ENCODE results near the gene CAMK4. TPM values are rescaled to one million over a fixed set of nuclear protein-coding genes. Genes with fewer than 3 reads are reported as not detected.

The CAMK4 gene
- total RNA-seq (2022; extraction: Qiagen RNA extraction) = 0.01 to 0.20 TPM (median 0.16 TPM) in 3 of 5 replicates, not detected in the others

DNA sequence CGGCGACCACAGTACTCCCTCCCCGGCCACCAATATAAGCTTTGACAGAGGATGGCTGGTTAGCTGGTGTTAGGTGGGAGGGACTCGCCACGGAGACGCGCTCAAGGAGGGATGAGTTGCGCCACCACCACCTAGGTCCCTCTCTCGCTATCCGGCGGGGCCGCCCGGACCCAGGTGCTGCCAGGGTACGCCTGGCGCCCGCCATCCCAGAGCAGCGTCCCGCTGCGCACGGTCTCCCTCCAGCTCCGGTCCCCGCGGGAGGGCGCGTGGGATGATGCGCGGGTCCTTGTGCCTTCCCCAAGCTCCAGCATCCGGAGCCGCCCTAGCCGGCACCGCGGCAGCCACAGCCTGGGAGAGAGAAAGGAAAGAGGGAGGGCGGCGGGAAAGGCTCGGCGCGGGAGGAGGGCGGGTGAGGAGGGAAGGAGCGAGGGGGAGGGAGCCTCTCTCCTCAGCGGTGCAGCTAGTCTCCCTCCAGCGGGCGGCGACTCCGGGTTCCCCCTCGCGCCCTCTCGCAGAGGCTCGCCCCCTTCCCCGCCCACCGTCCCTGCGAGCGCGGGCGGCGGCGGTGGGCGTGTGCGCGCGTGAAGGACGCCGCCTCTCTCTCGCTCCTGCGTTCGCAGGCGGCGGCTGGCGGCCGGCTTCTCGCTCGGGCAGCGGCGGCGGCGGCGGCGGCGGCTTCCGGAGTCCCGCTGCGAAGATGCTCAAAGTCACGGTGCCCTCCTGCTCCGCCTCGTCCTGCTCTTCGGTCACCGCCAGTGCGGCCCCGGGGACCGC is at the start of gene CAMK4:
CAMK4 (plus strand) TSS at position 598 of the 774 bp plus-strand sequence; CDS start at position 698, 100 bp downstream.

DNA sequence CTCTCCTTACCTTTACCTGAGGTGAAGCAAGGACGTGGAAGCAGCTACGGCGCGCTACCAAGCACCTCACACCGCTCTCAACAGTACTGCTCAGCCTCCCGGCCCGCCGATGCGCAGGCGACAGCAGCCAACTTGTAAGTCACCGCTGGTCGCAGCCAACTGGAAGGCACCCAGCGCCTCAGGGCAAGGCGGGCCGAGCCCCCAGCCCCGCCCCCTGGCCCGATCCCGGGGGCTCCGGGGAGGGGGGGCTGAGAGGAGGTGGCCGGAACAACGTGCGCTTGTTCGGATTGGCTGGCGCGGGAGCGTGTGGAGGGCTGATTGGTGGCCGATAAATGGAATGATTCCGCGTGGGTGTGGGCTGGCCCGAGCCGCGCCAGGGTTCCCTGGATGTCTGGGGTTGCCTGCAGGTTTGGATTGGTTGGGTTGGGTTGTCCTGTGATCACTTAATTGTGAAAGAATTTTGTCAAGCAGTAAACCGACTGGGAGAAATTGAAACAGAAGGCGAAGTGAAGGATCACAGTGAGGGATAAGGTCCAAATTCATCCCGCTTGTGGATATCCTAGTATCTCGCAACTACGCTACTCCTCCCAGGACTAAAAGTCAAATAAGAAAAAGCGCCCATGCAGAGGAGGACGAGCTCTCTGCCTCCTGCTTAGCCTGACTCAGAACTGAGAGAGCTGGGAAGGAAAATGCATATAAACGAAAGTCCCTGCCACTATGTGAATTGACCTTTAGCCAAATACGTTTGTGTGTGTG is 288.4 kb downstream of the CAMK4 start, which contains the start of gene STARD4:
STARD4 (minus strand) TSS at position 161 of the 756 bp plus-strand sequence. CDS start 5,102 bp downstream, outside the sequence.

Other genes with a start within 250 kb of the CAMK4 start
- gene TSLP, start 152.7 kb upstream of the CAMK4 start, total RNA-seq (2022; extraction: Qiagen RNA extraction) = not detected in 5 replicates
- 12.7 to 17.4 TPM (median 14.6 TPM) in 5 replicates for gene WDR36, start 132.0 kb upstream of the CAMK4 start, total RNA-seq (2022; extraction: Qiagen RNA extraction)

Measured in A549 treated with Mapracorat at 1 μM for 4 hours (cell line).